Measurements from ENCODE around the gene RBM4B.
A peak's percentile ranks its signal among the peaks of the same experiment; 100 is the strongest.
"Not testable (repeated sequence)": the region's sequence is repeated elsewhere in the genome, so short reads cannot be mapped to it uniquely, and the experiment has no call there.

The RBM4B gene

DNA sequence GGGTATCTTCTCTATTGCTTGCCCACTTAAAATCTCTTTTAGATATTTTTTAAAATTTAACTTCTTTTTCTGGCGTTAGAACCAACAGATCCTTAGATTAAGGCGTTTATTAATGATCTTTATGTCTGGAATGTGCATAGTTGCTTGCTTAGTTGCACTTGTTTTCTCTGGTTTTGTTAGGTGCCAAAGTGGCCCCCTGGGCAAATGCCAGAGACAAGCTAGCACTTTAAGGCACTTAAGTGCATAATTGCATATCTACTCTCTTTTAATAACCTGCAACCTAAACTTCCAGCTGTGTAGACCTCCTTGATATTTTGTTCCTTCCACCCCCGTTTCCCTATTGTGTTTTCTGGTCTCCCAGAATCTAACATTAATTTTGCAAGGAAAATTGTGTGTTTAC, 35.9 kb downstream of the RBM4B start:
- DNase-seq (ENCODE audit: low spot score), result no peak

DNA sequence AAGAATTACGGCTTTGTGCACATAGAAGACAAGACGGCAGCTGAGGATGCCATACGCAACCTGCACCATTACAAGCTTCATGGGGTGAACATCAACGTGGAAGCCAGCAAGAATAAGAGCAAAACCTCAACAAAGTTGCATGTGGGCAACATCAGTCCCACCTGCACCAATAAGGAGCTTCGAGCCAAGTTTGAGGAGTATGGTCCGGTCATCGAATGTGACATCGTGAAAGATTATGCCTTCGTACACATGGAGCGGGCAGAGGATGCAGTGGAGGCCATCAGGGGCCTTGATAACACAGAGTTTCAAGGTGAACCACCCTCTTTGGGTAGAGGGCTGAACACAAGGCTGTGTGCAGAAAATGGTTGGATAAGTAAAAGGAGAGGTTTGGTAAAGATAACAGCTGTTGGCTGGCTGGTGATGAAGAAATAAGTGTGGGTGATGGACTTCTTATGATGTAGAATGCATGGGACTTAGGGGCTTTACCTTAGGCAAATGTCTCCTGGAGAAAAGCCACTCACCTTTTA, 37.8 kb downstream of the RBM4B start:
- not testable (repeated sequence) for DNase-seq (ENCODE audit: low spot score)

DNA sequence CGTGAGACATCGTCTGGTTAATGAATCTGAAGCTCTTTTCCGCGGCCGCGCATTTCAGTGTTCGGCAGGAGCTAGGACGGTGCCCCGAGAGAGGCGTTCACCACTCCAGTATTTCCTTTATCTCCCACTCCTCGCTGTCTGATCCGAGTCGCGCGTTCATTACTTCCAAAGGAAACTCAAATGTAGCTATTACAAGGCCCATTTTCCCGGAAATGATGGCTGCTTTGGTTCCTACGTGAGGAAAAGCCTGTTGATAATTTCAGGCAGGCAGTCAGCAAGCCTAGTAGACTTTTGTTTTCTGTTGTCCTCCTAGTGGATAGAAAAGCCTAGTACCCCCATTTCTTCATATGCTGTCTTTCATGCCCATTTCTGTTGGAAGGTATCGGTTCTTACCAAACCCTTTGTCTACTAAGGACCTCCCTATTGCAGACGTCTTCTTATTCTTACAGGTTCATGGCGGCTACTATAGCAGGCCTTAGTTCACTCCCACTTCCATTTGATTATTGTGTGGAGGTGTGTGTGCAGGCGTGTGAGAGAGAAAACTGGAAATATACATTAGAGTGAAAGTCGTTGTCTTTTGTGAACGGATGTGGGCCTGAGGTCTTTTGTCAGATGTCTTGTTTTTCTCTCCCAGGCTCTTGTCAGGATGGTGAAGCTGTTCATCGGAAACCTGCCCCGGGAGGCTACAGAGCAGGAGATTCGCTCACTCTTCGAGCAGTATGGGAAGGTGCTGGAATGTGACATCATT, 38.4 kb downstream of the RBM4B start:
- peak; percentile 15 for DNase-seq (ENCODE audit: low spot score)

- DNase-seq (ENCODE audit: low spot score), result peak; percentile 100
These were observed 39.3 kb downstream of the RBM4B start, which contains the start of gene RBM4 for GRCh38 chr11:66638177-66639065. TSS of gene RBM4 (plus strand) at chr11:66638703. CDS start at chr11:66639712, 1,009 bp downstream.

DNA sequence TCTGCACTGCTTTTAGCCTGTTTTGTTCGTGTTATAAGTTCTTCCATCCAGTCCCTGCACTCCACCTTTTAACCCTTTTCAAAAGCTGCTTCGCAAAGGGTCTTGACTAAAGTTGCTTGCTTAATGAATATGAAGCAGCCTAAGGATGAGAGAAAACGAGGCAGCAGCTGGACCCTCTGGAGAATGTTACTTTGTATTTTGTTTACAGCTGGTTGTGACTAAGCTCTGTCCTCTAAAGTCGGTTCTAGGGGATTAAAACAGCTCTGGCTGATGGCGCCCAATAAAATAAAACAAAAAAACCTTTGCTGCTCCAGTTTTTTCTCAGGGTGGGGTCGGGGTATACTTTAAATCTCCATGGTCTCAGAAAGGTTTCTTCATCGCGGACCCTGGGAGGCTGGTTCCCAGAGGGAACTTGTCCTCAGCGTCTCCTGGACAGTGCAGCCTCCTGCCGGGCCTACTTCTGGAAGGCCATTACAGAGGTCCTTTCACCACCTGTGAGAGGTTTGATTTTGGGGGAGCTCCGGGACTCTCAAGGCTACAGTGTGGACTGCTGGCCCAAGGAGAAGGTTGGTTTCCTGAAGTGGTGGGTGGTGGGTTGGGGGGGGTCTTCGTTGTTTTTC, 40.0 kb downstream of the RBM4B start:
- DNase-seq (ENCODE audit: low spot score), result peak; percentile 18

GRCh38 chr11:66636411-66636810, 41.3 kb downstream of the RBM4B start:
- no peak for DNase-seq (ENCODE audit: low spot score)

DNA sequence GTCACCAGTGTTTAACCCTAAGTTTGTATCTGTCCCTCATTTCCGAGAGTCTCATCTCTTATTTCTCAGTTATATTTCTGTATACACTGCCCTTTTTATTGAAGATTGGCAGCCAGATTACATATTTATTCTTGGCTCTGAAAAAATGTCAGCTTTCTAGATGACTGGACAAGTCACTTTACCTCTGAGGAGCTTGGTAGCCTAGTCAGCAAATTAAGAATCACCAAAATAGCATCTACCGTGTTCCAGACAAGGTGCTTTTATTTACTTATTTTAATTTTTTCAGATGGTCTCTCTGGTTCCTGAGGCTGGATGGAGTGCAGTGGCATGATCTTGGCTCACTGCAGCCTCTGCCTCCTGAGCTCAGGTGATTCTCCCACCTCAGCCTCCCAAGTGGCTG, 44.7 kb downstream of the RBM4B start:
- DNase-seq (ENCODE audit: low spot score), result no peak

DNA sequence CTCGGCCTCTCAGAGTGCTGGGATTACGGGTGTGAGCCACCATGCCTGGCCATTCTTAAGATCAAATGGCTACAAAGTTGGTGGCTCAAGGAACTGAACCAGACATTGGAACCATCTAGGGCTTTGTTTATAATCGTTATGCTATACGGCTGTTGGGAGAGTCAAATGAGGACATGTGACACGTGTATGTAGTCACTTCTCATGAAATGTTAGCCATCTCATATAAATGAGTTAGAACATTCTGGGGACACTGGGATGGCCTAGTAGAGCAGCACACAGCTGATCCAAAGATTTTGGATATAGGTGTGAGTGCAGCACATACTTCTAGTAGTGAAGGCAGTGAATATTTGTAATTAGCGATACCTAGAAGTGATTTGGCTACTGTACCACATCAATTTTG, 45.8 kb downstream of the RBM4B start:
- DNase-seq (ENCODE audit: low spot score), result no peak

- no peak for DNase-seq (ENCODE audit: low spot score)
These were observed 48.3 kb downstream of the RBM4B start for GRCh38 chr11:66629356-66629755.

DNA sequence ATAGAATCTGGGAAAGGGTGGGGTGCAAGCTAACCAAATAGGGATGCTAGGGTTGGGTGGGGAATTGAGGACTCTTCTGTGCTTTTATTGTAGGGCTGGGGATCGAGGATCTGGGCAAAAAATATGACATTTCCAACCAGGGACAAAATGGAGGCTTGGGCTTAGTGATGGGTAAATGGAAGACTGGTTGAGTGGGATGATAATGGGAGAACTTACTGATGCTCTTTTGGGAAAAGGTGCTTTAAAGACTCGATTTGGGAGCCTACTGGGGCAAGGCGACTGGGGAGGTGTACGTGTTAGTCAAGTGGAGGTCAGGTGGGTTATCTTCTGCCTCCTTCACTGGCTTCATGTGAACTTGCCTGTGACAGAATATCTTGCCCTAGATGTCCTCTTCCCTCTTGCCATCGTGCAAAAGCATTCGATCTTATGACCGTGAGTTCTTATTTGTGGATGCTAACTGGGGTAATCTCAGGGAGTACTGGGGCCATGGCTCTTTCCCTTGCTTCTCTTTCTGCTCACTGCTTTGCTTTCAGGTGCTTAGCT, 49.6 kb downstream of the RBM4B start:
- no peak for DNase-seq (ENCODE audit: low spot score)

DNA sequence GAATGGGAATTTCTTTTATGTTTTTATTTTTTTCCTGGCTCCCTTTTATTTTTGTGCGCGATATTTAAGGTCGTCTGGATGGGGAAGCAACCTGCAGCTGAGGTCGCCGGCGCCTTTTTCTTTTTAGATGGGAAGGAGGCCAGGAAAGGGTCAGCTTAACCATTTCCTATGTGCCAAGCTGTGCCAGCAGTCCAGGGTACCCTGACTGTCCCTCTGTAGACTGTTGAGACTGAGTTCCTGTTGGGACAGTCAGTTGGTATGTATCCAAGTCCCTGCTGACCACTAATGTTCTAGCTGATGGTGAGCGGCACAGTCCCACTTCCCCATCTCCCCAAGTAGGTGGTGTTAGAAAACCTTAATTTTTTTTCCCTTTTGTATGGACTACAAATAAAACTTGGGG, 50.8 kb downstream of the RBM4B start:
- DNase-seq (ENCODE audit: low spot score), result no peak

DNA sequence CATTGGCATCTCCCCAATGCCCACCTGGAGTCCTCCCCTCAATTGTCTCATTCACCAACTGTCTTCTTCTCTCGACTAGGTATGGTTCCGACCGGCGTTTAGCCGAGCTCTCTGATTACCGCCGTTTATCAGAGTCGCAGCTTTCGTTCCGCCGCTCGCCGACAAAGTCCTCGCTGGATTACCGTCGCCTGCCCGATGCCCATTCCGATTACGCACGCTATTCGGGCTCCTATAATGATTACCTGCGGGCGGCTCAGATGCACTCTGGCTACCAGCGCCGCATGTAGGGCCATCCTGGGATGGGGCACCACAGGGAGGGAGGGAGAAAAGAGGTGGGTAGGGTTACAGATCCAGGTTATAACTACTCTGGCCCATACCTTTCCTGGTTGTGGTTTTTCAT, 51.3 kb downstream of the RBM4B start:
- no peak for DNase-seq (ENCODE audit: low spot score)

GRCh38 chr11:66625752-66626149, 51.9 kb downstream of the RBM4B start:
- no peak for DNase-seq (ENCODE audit: low spot score)

- no peak for DNase-seq (ENCODE audit: low spot score)
These were observed 52.5 kb downstream of the RBM4B start for GRCh38 chr11:66625041-66625751.

- DNase-seq (ENCODE audit: low spot score), result no peak
These were observed 53.2 kb downstream of the RBM4B start for GRCh38 chr11:66624450-66624849.

- no peak for DNase-seq (ENCODE audit: low spot score)
These were observed 58.6 kb downstream of the RBM4B start for GRCh38 chr11:66619080-66619554.

DNA sequence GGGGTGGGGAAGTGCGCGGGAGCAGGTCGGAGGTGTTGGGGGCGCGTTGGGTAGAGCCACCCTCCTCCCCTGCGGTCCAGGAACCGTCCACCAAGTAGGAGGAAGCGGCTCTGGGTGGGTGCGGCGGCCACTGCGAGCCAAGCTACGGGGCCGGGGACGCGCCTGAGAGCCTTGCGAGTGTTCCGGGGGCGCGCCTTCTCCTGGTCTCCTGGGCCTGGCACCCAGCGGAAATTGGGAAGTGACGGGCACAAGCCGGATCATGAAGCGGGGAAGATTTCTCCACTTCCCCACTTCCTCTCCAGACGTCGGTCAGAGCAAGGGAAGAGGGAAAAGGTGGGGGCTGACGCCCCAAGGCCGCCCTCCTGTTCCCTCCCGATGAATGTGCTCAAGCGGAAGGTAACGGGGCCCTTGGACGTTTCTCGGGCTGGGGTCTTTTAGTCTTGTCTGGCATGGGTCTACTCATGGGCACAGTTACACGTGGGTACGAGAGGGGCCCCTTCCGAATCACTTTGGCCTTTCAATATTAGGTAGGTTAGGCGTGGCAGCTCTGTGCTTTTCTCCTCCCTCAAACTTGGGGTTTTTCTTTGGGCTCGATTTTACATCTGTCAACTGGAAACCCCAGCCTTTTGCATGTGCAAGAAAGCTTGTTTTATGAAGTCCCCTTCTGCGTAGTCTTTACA, 60.4 kb downstream of the RBM4B start:
- no peak for DNase-seq (ENCODE audit: low spot score)

DNA sequence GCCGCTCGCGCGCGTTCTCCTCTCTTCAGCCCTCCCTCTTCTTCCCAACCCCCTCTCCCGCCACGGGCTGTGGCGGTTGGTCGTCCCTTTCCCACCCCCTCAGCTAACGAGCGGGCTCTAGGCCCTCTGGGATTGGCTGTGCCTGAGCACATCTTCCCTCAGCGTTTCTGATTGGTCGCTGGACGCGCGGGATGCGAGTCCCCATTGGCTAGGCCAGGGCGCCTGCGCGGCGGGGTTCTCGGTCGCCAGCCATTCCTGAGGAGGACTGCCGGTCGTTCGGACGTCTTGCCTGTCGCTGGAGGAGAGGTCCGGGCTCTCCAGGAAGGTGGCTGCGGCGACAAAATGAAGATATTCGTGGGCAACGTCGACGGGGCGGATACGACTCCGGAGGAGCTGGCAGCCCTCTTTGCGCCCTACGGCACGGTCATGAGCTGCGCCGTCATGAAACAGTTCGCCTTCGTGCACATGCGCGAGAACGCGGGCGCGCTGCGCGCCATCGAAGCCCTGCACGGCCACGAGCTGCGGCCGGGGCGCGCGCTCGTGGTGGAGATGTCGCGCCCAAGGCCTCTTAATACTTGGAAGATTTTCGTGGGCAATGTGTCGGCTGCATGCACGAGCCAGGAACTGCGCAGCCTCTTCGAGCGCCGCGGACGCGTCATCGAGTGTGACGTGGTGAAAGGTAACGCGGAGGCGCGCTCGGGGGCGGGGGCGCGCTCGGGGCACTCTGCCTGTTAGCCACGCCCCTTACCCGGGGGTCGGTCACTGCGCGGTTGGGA, 61.1 kb downstream of the RBM4B start, which contains the start of gene RBM14:
Gene RBM14, plus strand, starts transcription at position 252 of the 776 bp plus-strand sequence. Its CDS starts 91 bp downstream, at position 343.
- DNase-seq (ENCODE audit: low spot score), result peak; percentile 100
